Amygdala (tissue), 56 donors: ENCODE measurements around the gene PYGL.

Source experiments
- DNase-seq, 56 donors: peaks; one replicate each; lab custom pipeline; 2025; lab: John Stamatoyannopoulos, UW

PYGL gene

GRCh38 chr14:50882932-50883826 is 61.1 kb downstream of the PYGL start:
- no peak for DNase-seq

GRCh38 chr14:50875359-50876070 is 68.8 kb downstream of the PYGL start:
- no peak for DNase-seq

- DNase-seq: no peak
Observed at GRCh38 chr14:50874757-50875156, 69.5 kb downstream of the PYGL start.

GRCh38 chr14:50871914-50872732 is 72.2 kb downstream of the PYGL start, which contains the start of gene ABHD12B:
Gene ABHD12B (plus strand): TSS chr14:50872053. CDS start chr14:50872175, 122 bp downstream.
- DNase-seq: peak in 6 of 56 donors; percentile 9 to 38 (median 16)

GRCh38 chr14:50871228-50871627 is 73.1 kb downstream of the PYGL start:
- no peak for DNase-seq

- no peak for DNase-seq
Observed at GRCh38 chr14:50865391-50866076, 78.7 kb downstream of the PYGL start.

- DNase-seq: peak in 2 of 56 donors; percentile 9 to 42
Observed at GRCh38 chr14:50864946-50865345, 79.3 kb downstream of the PYGL start.

- no peak for DNase-seq
Observed at GRCh38 chr14:50864237-50864636, 80.0 kb downstream of the PYGL start.

GRCh38 chr14:50862036-50862570 is 82.2 kb downstream of the PYGL start:
- DNase-seq: peak in 2 of 56 donors; percentile 14 to 21

GRCh38 chr14:50860478-50861086 is 83.7 kb downstream of the PYGL start:
- DNase-seq: peak in 52 of 56 donors; percentile 10 to 95 (median 60)

- peak in 3 of 56 donors; percentile 33 to 50 (median 43) for DNase-seq
Observed at GRCh38 chr14:50859296-50859624, 85.0 kb downstream of the PYGL start.

GRCh38 chr14:50856660-50857059 is 87.6 kb downstream of the PYGL start:
- DNase-seq: no peak

- DNase-seq: no peak
Observed at GRCh38 chr14:50855558-50855957, 88.7 kb downstream of the PYGL start.
